Loucy (cell line): Measurements from ENCODE around the gene PIAS1.

Experiments used
- CTCF ChIP-seq: fragments of 200-600 bp; sonication (generic); conservative IDR thresholded peaks from 2 replicates; pipeline ENCODE4 v1.5.1; 2014; ENCODE audit warnings: mild to moderate bottlenecking, antibody characterized with exemption, low read length
- EZH2phosphoT487 ChIP-seq: fragments of 200-600 bp; IDR thresholded peaks from 2 replicates; pipeline ENCODE4 v1.6.1; 2018; ENCODE audit warnings: antibody characterized with exemption, mild to moderate bottlenecking, moderate library complexity, borderline replicate concordance

DNA sequence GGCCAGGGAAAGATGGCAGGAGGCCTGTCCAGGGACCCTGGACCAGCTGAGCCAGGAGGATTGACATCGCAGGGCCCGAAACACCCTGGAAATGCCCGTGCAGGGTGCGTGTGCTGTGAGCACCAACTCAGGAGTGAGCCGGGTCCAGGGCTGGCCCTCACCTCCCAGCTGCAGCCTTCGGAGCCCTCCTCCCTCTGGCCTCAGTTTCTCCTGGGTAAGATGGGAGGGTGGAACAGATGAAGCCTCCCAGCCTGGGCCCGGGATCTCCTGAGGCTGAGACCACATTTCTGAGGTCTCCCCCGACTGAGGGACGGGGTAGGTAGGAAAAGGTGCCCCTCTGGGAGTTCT is 156.3 kb downstream of the PIAS1 start:
- TF ChIP-seq CTCF (no peak), EZH2phosphoT487 (no peak)
